NCI-H128 (cell line): ENCODE measurements around the gene LARGE1.
"Not testable (repeated sequence)": the region's sequence is repeated elsewhere in the genome, so short reads cannot be mapped to it uniquely, and the experiment has no call there.

ENCODE experiments used
- DNase-seq: peaks from one replicate; lab custom pipeline; 2025; ENCODE audit not compliant: unreplicated experiment; lab: John Stamatoyannopoulos, UW

The LARGE1 gene

GRCh38 chr22:33572086-33572485, 348.2 kb downstream of the LARGE1 start:
- no peak for DNase-seq

GRCh38 chr22:33570110-33570509, 350.2 kb downstream of the LARGE1 start:
- no peak for DNase-seq

GRCh38 chr22:33569559-33569958, 350.7 kb downstream of the LARGE1 start:
- DNase-seq, result no peak

GRCh38 chr22:33569018-33569417, 351.3 kb downstream of the LARGE1 start:
- no peak for DNase-seq

GRCh38 chr22:33566495-33566894, 353.8 kb downstream of the LARGE1 start:
- DNase-seq, result not testable (repeated sequence)

GRCh38 chr22:33565580-33565995, 354.7 kb downstream of the LARGE1 start:
- DNase-seq, result no peak

GRCh38 chr22:33564683-33565082, 355.6 kb downstream of the LARGE1 start:
- no peak for DNase-seq

- DNase-seq, result no peak
Observed at GRCh38 chr22:33563220-33563964, 356.9 kb downstream of the LARGE1 start.

- DNase-seq, result no peak
Observed at GRCh38 chr22:33562501-33562900, 357.8 kb downstream of the LARGE1 start.

GRCh38 chr22:33561149-33561807, 359.0 kb downstream of the LARGE1 start:
- DNase-seq, result no peak

GRCh38 chr22:33557836-33558235, 362.4 kb downstream of the LARGE1 start:
- DNase-seq, result no peak

- no peak for DNase-seq
Observed at GRCh38 chr22:33555814-33556522, 364.3 kb downstream of the LARGE1 start.

- no peak for DNase-seq
Observed at GRCh38 chr22:33553493-33553892, 366.8 kb downstream of the LARGE1 start.

- no peak for DNase-seq
Observed at GRCh38 chr22:33544707-33545106, 375.6 kb downstream of the LARGE1 start.

- no peak for DNase-seq
Observed at GRCh38 chr22:33542722-33543121, 377.6 kb downstream of the LARGE1 start.

- DNase-seq, result no peak
Observed at GRCh38 chr22:33542153-33542552, 378.1 kb downstream of the LARGE1 start.

- no peak for DNase-seq
Observed at GRCh38 chr22:33539902-33540751, 380.1 kb downstream of the LARGE1 start.

GRCh38 chr22:33539202-33539901, 380.9 kb downstream of the LARGE1 start:
- no peak for DNase-seq

GRCh38 chr22:33538277-33538885, 381.9 kb downstream of the LARGE1 start:
- no peak for DNase-seq

GRCh38 chr22:33537059-33537458, 383.2 kb downstream of the LARGE1 start:
- DNase-seq, result no peak
